ENCODE data around the gene THY1.
"Not testable (repeated sequence)": the region's sequence is repeated elsewhere in the genome, so short reads cannot be mapped to it uniquely, and the experiment has no call there.

The THY1 gene

GRCh38 chr11:119422809-119423508 is at the start of gene THY1:
THY1 (minus strand) TSS chr11:119423172; CDS start chr11:119420905, 2,267 bp downstream.
- peak; percentile 60 for DNase-seq (ENCODE audit: low read depth)

DNA sequence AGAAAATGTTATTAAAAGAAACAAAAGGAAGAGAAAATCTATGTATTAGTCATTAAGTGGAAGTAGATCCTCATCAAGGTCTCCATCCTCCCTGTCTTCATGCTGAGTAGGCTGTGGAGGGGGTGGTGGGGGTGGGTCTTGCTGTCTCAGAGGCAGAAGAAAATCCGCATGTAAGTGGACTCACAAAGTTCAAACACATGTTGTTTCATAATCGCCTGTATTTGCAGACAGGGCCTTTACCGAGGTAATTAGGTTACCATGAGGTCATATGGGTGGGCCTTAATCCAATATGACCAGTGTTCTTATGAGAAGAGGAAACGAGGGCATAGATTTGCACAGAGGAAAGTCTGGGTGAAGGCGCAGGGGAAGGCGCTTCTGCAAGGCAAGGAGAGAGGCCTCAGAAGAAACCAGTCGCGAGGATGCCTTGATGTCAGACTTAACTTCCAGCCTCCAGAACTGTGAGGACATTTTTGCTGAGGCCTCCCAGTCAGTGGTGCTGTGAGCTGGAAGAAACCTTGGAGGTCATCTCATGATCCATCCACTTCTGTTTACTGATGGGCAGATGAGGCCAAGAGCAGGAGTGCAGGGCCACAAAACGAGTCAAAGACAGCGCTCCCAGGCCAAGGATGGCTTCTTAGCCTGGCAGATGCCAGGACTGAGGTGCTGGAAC is 49.3 kb upstream of the THY1 start:
- peak; percentile 50 for DNase-seq (ENCODE audit: low read depth)

DNA sequence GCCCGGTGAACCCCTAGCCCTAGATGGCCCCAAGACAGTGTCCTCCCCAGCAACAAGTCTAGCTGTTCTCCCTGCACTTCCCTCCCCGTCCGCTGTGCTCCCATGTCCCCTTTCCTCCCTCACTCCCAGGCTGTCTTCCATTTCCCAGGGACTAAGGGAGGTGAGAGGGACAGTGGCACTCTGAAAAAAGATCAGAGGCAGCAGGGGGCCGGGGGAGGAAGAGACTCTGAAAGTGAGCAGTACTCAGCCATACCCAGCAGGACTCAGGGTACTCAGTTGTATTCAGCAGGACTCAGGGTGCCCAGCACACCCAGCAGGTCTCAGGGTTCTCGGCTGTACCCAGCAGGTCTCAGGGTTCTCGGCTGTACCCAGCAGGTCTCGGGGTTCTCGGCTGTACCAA is 48.4 kb upstream of the THY1 start:
- DNase-seq (ENCODE audit: low read depth): no peak

GRCh38 chr11:119470317-119471291 is 47.6 kb upstream of the THY1 start:
- DNase-seq (ENCODE audit: low read depth): peak; percentile 94

- no peak for DNase-seq (ENCODE audit: low read depth)
Observed at GRCh38 chr11:119469506-119469905, 46.5 kb upstream of the THY1 start.

DNA sequence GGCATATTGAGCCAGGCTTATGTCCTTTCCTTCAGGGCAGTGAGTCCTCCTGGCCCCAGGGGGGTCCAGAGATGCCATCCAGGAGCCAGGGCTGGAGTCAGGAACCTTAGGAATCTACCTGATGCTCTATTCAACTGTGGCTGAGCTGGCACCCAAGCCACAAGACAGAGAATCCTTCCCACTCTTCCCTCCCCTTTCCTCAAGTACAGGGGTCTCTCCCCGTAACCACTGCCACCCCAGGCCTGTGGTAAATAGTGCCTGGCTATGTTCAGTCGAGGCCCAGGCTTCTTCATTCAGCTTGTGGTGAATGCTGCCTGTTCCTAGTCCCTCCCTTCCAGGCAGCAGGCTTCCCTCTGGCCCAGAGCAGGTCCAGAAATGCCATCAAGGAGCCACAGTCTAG is 45.5 kb upstream of the THY1 start:
- no peak for DNase-seq (ENCODE audit: low read depth)

- DNase-seq (ENCODE audit: low read depth): no peak
Observed at GRCh38 chr11:119461229-119461963, 38.4 kb upstream of the THY1 start.

DNA sequence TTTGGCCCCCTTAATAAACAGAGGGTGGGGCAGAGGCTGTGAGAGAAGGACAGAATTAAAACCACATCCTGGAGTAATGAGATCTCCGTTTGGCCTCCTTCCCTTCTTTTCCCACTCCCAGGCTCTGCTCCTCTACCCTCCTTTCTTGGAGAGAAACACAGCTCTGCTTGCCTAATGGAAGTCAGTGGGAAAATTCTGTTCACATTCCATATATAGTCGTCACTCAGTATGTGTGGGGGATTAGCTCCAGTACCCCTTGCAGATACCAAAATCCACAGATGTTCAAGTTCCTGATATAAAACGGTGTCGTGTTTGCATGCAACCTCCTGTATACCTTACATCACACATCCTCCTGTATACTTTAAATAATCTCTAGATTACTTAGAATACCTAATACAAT is 37.6 kb upstream of the THY1 start:
- DNase-seq (ENCODE audit: low read depth): peak; percentile 77

GRCh38 chr11:119460097-119460496 is 37.1 kb upstream of the THY1 start:
- no peak for DNase-seq (ENCODE audit: low read depth)

DNA sequence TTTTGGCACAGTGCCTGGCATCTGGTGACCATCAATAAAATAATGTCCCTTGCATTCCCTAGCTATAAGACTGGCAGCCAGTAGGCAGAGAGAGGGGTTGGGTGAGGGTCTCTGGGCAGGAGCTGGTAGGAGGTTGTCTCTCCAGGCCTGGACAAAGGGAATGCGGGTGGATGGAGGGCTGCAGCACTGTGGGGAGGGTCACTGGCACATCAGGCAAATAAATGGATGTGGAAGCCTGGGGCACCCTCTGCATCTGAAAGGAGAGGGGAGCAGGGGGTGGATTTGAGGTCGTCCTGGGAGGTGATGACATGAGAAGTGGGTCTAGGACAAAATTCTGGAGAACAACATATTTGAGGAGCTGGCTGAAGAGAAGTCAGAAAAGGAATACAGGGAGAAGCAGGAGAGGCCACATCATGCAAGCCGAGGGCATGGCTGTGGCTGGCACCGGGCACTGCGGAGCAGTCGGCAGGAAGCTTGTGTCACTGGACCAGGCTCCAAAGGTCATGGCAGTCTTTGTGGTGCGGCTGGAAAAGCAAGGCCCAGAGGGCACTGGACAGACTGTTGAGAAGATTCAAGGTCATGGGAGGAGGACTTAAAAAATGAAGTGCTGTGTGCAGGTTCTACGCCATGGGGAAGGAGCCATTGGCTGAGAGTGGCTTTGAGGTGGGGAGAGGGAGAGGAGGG is 36.5 kb upstream of the THY1 start:
- DNase-seq (ENCODE audit: low read depth): no peak

DNA sequence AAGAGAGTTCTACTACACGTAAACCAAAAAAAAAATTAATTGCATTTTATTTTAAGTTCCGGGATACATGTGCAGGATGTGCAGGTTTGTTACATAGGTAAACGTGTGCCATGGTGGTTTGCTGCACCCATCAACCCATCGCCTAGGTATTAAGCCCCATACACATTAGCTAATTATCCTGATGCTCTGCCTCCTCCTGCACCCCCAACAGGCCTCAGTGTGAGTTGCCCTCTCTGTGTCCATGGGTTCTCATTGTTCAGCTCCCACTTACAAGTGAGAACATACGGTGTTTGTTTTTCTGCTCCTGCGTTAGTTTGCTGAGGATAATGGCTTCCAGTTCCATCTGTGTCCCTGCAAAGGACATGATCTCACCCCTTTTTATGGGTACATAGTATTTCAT is 32.7 kb upstream of the THY1 start:
- not testable (repeated sequence) for DNase-seq (ENCODE audit: low read depth)

DNA sequence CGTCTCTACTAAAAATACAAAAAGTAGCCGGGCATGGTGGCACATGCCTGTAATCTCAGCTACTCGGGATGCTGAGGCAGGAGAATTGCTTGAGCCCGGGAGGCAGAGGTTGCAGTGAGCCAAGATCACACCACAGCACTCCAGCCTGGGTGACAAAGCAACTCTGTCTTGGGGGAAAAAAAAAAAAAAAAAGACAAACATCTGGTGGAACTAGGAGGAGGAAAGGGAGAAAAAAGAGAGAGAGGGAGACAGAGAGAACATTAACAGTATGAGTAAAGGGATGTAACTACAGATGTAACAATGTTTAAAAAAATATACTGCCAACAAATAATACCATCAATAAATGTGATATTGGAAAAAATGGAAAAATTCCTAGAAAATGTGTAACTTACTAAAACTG is 32.3 kb upstream of the THY1 start:
- DNase-seq (ENCODE audit: low read depth): not testable (repeated sequence)

DNA sequence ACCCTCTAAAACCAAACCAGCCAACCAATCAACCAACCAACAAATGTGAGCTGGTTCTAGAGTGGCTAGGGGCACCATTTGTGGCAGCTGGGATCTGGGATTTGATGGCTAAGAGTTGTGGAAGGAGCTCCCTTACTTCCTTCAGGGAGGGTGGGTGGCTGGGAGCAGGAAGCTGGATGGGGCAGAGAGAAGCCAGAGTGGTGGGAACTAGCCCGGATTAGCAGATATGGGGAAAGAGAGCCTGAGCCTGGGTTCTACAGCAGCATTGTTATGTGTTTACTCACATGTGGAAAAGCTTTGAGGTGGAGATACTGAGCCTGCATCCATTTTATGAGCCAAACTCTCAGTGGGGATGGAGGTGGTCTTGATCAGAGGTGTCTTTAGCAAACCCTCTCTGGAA is 30.9 kb upstream of the THY1 start:
- DNase-seq (ENCODE audit: low read depth): no peak

DNA sequence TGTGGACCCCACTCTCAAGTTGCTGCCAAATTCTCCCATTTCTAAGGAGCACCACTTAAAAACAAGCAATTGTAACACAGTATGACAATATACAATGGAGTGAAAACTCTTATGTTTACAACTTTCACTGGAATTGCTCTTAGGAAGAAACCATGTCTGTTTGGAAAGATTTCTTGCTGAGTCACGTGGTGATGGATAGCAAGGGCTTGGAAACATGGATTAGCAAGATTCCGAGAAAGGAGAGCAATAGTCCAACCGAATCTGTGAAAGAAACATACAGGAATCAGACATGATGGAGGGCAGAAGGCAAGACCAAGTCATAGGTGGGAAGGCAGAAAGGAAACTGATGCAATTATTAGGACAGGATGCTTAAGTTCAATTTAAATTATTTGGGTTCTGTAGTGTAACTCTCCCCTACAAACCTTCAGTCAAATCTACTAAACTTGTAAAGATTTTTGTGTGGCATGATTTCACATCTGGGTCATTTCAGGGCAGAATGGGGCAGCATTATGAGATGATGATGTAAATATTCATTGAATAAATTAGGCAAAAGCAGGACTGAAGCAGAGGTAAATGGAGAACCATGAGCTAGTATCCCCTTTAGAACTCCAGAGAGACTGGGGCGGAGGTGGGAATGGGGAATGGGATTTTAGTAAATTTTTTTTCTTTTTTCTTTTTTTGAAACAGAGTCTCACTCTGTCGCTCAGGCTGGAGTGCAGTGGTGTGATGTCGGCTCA is 27.8 kb upstream of the THY1 start:
- DNase-seq (ENCODE audit: low read depth): no peak

DNA sequence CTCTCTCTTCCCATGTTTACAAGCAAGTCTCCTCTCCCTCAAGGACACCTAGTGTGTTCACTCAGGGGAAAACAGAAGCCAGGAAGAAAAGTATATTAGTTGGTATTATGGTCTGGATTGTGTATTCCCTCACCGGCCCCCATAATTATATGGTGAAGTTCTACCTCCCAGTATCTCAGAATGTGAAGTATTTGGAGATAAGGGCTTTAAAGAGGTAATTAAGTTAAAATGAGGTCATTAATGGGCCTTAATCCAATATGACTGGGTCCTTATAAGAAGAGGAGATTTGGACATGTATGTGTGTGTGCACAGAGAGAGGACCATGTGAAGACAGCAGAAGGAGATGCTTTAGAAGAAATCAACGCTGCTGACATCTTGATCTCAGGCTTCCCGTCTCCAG is 26.5 kb upstream of the THY1 start:
- no peak for DNase-seq (ENCODE audit: low read depth)

DNA sequence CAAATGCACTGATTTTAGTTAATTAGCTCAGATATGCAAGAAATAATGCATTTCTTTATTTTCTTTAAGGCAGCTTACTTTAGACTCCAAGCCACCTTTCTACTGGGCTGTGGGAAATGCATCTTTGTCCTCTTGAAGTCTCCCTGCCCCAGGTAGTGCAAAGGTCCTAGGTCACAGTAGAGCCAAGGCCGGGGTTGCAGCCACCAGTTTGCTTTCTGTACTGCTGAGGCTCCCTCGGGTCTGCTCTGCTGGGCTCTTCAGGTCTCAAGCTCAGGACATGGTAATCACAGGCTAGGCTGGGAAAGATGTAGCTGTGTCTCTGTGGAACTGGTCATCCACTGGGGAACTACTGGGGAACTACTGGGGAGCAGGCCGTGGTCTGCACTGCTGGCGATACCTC is 25.4 kb upstream of the THY1 start:
- no peak for DNase-seq (ENCODE audit: low read depth)

DNA sequence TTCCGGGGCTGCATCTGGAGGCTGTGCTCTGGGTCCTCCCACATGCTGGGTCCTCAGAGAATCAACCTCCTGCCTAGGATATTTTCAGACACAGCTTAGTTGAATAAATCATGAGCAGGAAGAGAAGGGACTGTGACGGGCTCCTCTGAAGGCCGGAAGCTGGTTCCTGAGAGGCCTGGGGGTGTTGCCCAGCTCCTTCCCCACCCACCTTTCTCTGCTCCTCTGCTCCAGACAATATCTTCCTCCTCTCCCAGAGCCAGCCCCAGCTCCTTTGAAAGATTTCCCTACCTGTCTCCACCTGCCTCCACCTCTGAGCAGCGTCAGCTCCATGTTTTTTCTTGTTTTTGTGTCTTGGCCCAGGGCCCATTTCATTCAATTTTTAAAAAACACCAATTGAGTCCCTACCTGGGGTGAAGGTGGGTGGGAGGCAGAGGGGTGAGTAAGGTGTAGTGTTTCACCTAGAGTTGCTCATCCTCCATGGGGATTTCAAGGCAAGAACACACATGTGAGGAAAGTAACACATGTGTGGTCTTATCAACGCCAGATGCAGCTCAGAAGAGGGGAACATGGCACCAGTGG is 24.8 kb upstream of the THY1 start:
- DNase-seq (ENCODE audit: low read depth): no peak

GRCh38 chr11:119446871-119447663 is 24.1 kb upstream of the THY1 start:
- DNase-seq (ENCODE audit: low read depth): no peak

DNA sequence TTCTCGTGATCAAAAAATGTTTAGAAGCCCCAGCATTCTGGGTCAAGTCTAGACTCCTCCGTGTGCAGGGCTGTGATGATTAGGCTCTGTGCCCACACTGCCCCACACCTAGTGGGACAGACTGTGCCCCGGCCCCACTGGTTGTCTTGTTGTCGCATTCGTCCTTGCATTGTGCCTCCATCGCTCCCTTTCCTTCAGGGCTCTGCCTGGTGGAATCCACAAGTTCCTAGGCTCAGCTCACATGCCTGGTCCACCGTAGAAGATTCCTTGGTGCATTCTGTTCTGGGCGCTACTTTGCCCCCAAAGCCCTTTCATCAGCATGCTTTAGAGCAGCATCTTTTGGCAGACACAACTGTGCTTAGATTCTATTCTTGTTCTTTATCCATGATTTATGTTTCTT is 23.5 kb upstream of the THY1 start:
- DNase-seq (ENCODE audit: low read depth): no peak

All from fibroblast of gingiva (primary cell).